ENCODE data around the gene CTAG1B. TPM values are rescaled to one million over a fixed set of nuclear protein-coding genes. Genes with fewer than 3 reads are reported as not detected.
"Not testable (repeated sequence)": the region's sequence is repeated elsewhere in the genome, so short reads cannot be mapped to it uniquely, and the experiment has no call there.

Gene CTAG1B
- total RNA-seq, 1 donor from 2014 or later = not detected

- Histone ChIP-seq H3K9ac (no peak overlapping the region), H3K36me3 (no peaks in the 10 kb centered on the region), H3K4me2 (no peak overlapping the region), H3F3A (ENCODE audit: low read depth) (no peaks in the 10 kb centered on the region), H2AFZ (replicated peaks) (no peak overlapping the region), H3K4me3 (no peak overlapping the region), H3K79me2 (ENCODE audit: low read depth) (no peaks in the 10 kb centered on the region), H3K9me3 (ENCODE audit: low read depth) (no peaks in the 10 kb centered on the region), H4K20me1 (ENCODE audit: low read depth) (no peaks in the 10 kb centered on the region), H3K4me1 (no peaks in the 10 kb centered on the region), H3K27ac (no peak overlapping the region), H3K27me3 (no peaks in the 10 kb centered on the region)
- no peak for DNase-seq (ENCODE audit: low spot score)
- no peak overlapping the region for H3K4me3 Mint-ChIP-seq
- TF ChIP-seq EZH2 (IDR thresholded peaks at IDR 0.05) (no peak), EZH2phosphoT487 (IDR thresholded peaks at IDR 0.05) (no peak), CTCF (IDR thresholded peaks at IDR 0.05) (no peak)
- peaks cover 2% of the 10 kb centered on the region for H3K27me3 Mint-ChIP-seq (ENCODE audit: insufficient read depth, low read depth)
- peaks cover 3% of the 10 kb centered on the region for H3K4me1 Mint-ChIP-seq
- H3K9me3 Mint-ChIP-seq = peaks cover 11% of the 10 kb centered on the region
- no peak overlapping the region for H3K27ac Mint-ChIP-seq
- no peaks in the 10 kb centered on the region for H3K36me3 Mint-ChIP-seq
Observed at GRCh38 chrX:154650221-154650510, 31.1 kb upstream of the CTAG1B start.

DNA sequence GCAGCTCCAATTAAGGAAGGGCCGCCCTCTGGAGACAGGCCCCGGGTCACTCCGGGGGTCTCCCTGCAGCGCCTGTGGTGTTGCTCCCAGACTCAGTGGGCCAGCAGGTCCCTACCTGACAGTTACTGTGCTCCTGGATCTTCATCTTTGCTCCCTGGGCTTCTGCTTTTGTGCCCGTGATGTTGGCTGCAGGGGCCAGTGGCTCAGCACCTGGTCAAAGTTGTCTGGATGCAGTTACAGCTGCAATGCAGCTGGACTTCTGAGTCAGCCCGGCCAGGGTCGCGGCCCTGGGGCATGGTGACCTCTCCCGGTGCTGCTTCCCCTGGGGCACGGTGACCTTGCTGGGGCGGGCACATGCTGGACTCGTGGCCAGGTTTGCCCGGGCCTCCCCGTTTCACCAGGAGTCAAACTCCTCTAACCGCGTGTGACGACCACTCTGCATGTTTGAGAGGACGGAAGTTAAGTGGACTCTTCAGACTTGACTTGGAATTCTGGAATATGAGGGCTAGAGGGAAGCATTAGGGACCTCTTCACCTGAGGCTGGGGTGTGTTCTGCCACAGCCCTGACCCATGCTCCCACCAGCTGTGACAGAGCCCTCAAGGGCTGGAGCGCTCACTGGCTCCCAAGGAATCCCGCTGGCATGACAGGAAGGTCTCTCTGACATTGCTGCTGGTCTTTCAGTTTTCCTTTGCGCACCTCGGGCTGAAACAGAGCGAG is 30.6 kb upstream of the CTAG1B start:
- Histone ChIP-seq H3K27me3 (no peaks in the 10 kb centered on the region), H4K20me1 (ENCODE audit: low read depth) (no peaks in the 10 kb centered on the region), H3K27ac (no peak overlapping the region), H3K4me3 (no peak overlapping the region), H3K79me2 (ENCODE audit: low read depth) (no peaks in the 10 kb centered on the region), H3K9me3 (ENCODE audit: low read depth) (no peaks in the 10 kb centered on the region), H3F3A (ENCODE audit: low read depth) (no peaks in the 10 kb centered on the region), H3K36me3 (no peaks in the 10 kb centered on the region), H3K4me2 (no peak overlapping the region), H3K4me1 (no peaks in the 10 kb centered on the region), H3K9ac (no peak overlapping the region), H2AFZ (replicated peaks) (no peak overlapping the region)
- Mint-ChIP-seq H3K4me1 (peaks cover 3% of the 10 kb centered on the region), H3K27me3 (ENCODE audit: insufficient read depth, low read depth) (peaks cover 2% of the 10 kb centered on the region), H3K36me3 (no peaks in the 10 kb centered on the region), H3K27ac (no peak overlapping the region), H3K9me3 (peaks cover 6% of the 10 kb centered on the region), H3K4me3 (no peak overlapping the region)
- TF ChIP-seq EZH2phosphoT487 (IDR thresholded peaks at IDR 0.05) (no peak), EZH2 (IDR thresholded peaks at IDR 0.05) (no peak), CTCF (IDR thresholded peaks at IDR 0.05) (no peak)
- DNase-seq (ENCODE audit: low spot score) = no peak

GRCh38 chrX:154648931-154649330 is 29.8 kb upstream of the CTAG1B start:
- Histone ChIP-seq H3K4me2 (no peak overlapping the region), H3F3A (ENCODE audit: low read depth) (no peaks in the 10 kb centered on the region), H3K36me3 (no peaks in the 10 kb centered on the region), H4K20me1 (ENCODE audit: low read depth) (no peaks in the 10 kb centered on the region), H3K79me2 (ENCODE audit: low read depth) (no peaks in the 10 kb centered on the region), H3K4me3 (no peak overlapping the region), H3K9me3 (ENCODE audit: low read depth) (no peaks in the 10 kb centered on the region), H3K27ac (no peak overlapping the region), H3K9ac (no peak overlapping the region), H3K27me3 (no peaks in the 10 kb centered on the region), H3K4me1 (no peaks in the 10 kb centered on the region), H2AFZ (replicated peaks) (no peak overlapping the region)
- no peak for TF ChIP-seq EZH2phosphoT487 (IDR thresholded peaks at IDR 0.05)
- TF ChIP-seq EZH2 (IDR thresholded peaks at IDR 0.05) = no peak
- no peak for TF ChIP-seq CTCF (IDR thresholded peaks at IDR 0.05)
- H3K27me3 Mint-ChIP-seq (ENCODE audit: insufficient read depth, low read depth) = peaks cover 2% of the 10 kb centered on the region
- peaks cover 3% of the 10 kb centered on the region for H3K4me1 Mint-ChIP-seq
- no peak for DNase-seq (ENCODE audit: low spot score)
- H3K9me3 Mint-ChIP-seq = peaks cover 2% of the 10 kb centered on the region
- H3K27ac Mint-ChIP-seq = no peak overlapping the region
- no peaks in the 10 kb centered on the region for H3K36me3 Mint-ChIP-seq
- no peak overlapping the region for H3K4me3 Mint-ChIP-seq

DNA sequence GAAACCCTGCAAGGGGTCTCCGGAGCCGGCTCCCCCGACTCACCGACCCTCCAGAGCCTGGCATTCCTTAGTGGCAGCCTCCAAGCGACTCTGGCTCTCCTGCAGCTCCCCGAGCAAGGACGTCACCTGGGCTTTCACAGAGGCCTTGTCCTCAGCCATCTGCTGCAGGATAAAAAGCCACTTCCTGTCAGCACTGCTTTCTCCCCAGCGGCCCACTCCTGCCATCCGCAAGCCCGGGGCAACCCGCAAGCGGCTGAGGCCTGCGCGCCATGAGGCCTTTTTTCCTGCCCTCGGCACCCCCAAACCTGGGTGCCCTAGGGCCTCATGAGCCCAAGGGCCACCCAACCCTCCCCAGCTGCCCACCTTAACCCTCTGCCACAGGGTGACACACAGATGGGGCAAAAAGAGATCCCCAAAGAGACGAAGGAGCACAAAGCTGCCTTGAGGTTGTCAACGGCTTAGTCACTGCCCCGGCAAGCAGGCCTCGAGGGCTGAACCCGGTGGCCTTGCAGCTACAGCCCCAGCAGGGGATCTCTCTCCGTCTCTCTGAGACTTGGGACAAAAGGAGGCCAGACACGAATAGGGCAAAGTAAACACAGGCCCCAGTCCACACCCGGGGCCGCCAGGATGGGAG is 26.8 kb upstream of the CTAG1B start:
- H3K4me3 ChIP-seq; H3K9me3 Mint-ChIP-seq; H3K27me3 Mint-ChIP-seq (ENCODE audit: insufficient read depth, low read depth); H3K36me3 ChIP-seq; H3K27ac ChIP-seq; H2AFZ ChIP-seq (replicated peaks); H3K27ac Mint-ChIP-seq; H3K9ac ChIP-seq; H3K79me2 ChIP-seq (ENCODE audit: low read depth); H3K27me3 ChIP-seq; H3K4me1 Mint-ChIP-seq; H3K4me3 Mint-ChIP-seq; H3K4me2 ChIP-seq; H3K9me3 ChIP-seq (ENCODE audit: low read depth); H3K36me3 Mint-ChIP-seq; H3K4me1 ChIP-seq; H4K20me1 ChIP-seq (ENCODE audit: low read depth); H3F3A ChIP-seq (ENCODE audit: low read depth); DNase-seq (ENCODE audit: low spot score): not testable (repeated sequence)

DNA sequence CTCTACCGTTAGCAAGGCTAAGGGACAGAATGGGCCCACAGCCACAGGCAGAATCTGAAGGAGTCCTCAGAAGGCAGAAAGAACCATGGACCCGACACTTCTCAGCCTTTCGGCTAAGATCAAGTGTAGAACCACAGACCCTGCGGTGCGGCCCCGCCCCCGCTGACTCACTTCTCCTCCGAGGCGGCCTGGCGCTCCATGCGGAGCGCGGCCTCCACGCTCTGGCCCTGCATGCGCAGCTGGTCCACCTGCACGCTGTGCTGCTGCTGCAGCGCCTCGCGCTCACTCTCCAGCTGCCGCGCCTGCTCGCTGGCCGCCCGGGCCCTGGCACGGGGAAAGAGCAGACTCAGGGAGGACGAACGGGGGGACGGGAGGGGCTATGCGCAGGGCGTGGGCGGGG is 24.6 kb upstream of the CTAG1B start:
- H4K20me1 ChIP-seq (ENCODE audit: low read depth); H3K9me3 Mint-ChIP-seq; H3K79me2 ChIP-seq (ENCODE audit: low read depth); H3K4me1 ChIP-seq; H3K36me3 ChIP-seq; H3F3A ChIP-seq (ENCODE audit: low read depth); H3K4me1 Mint-ChIP-seq; H3K27me3 ChIP-seq; H3K27me3 Mint-ChIP-seq (ENCODE audit: insufficient read depth, low read depth); DNase-seq (ENCODE audit: low spot score); H3K4me3 ChIP-seq; H3K27ac ChIP-seq; H3K36me3 Mint-ChIP-seq; H3K9ac ChIP-seq; H3K27ac Mint-ChIP-seq; H3K4me2 ChIP-seq; H2AFZ ChIP-seq (replicated peaks); H3K4me3 Mint-ChIP-seq; H3K9me3 ChIP-seq (ENCODE audit: low read depth): not testable (repeated sequence)

DNA sequence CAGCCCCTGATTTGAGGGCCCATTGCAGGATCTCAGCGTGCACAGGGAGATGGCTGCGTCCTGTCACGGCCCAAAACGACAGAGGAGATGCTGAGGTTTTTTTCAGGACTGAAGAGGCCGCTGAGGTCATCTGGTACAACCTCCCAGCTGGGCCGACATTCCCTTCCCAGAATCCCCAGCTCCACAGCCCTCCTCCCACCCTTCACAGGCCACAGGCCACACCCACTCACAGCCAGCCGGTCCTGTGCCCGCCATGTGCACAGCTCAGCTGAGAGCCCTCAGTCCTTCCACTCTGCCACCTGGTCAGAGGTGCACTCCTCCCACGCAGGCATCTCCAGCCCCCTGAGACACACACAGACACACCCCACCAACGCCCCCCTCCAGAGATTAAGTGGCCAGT is 22.7 kb upstream of the CTAG1B start:
- H3K4me1 ChIP-seq; H3K27me3 Mint-ChIP-seq (ENCODE audit: insufficient read depth, low read depth); H3K27me3 ChIP-seq; H3K9me3 Mint-ChIP-seq; H3K4me1 Mint-ChIP-seq; H3K9me3 ChIP-seq (ENCODE audit: low read depth); H3K79me2 ChIP-seq (ENCODE audit: low read depth); H3K4me2 ChIP-seq; H3K36me3 ChIP-seq; DNase-seq (ENCODE audit: low spot score); H3K4me3 ChIP-seq; H3K9ac ChIP-seq; H4K20me1 ChIP-seq (ENCODE audit: low read depth); H3K27ac Mint-ChIP-seq; H2AFZ ChIP-seq (replicated peaks); H3F3A ChIP-seq (ENCODE audit: low read depth); H3K36me3 Mint-ChIP-seq; H3K27ac ChIP-seq; H3K4me3 Mint-ChIP-seq: not testable (repeated sequence)
